Ureter (tissue), 1 donor: ENCODE measurements around the gene OR1K1. TPM values are rescaled to one million over a fixed set of nuclear protein-coding genes. Genes with fewer than 3 reads are reported as not detected.
"Not testable (repeated sequence)": the region's sequence is repeated elsewhere in the genome, so short reads cannot be mapped to it uniquely, and the experiment has no call there.

Source experiments
- DNase-seq: peaks from one replicate; pipeline ENCODE4 v3.0.0-alpha.2; 2020; ENCODE audit warnings: low spot score
- total RNA-seq: library from RNA; stranded (reverse); gene quantifications from one replicate; pipeline ENCODE4 v1.2.4, GENCODE V29; 2023
- donor health status: DM: yes; HTN: yes; CAD: no.

OR1K1 gene
- total RNA-seq, 1 donor from 2014 or later = not detected

DNA sequence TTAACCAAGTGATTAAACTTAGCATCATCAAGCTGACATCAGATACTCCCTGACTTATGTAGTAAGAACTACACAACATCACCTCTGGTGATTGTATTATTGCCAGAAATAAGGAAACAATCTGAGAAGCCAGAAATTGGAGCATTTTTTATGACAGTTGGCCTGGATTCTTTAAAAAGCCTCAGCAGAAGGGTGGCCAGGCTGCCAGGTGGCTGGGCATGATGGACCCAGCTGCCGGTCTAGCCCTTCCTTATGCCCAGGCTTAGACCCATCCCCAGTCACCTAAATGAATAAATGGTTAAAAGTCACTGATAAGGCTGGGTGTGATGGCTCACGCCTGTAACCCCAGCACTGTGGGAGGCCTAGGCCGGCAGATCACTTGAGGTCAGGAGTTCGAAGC lies 12.8 kb downstream of the OR1K1 start:
- DNase-seq = no peak

DNA sequence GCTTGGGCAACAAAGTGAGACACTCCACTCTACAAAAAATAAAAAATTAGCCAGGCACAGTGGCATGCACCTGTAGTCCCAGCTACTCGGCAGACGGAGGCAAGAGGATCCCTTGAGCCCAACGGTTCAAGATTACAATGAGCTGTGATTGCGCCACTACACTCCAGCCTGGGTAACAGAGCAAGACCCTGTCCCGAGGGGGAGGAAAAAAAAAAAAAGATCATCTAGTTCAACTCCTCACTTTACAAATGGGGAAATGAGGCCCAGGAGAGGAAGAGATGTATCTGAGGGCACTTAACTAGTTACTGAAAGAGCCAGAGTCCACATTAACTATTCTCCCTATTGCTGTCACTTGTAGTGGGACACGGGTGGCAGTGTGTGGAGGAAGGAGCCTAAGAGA lies 14.6 kb downstream of the OR1K1 start:
- no peak for DNase-seq

DNA sequence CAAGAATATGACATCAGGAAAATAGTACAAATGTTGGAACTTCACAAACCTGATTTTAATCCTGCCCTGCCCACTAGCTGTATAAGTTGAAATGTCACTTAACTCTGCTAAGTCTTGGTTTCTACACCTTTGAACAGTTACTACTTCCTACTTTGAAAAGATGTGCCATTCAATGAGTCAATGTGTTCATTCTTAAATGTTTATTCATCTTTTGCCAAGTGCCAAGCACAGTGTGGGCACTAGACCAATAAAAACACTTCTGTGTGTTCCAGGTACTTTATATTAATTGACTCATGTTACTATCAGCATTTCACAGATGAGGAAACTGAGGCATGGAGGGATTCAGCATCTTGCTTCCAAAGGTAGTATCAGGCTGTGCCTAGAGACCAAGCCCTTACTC lies 15.6 kb downstream of the OR1K1 start:
- no peak for DNase-seq

DNA sequence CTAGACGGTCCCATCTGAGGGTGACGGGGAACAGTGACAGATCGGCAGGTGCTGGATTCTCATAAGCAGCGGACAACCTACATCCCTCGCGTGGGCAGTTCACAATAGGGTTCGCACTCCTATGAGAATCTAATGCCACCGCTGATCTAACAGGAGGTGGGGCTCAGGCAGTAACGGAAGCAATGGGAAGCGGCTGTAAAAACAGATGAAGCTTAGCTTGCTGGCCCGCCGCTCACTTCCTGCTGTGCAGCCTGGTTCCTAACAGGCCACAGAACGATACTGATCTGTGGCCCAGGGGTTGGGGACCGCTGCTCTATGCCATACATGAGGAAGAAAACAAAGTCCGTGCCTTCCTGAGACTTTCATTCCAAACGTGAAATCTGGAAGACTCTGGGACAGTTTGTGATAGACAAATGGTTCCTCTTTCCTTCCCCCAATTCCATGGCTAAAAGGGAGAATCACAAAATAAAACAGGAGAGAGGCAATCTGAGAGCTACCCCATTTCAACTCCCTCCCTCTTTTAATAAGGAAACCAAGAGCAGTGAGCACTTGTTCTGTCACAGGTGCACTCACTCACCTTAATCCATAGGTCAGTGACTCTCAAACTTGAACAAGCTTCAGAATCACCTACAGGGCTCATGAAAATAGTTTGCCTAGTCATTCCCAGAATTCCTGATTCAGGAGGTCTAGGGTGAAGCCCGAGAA lies 16.4 kb downstream of the OR1K1 start:
- no peak for DNase-seq

DNA sequence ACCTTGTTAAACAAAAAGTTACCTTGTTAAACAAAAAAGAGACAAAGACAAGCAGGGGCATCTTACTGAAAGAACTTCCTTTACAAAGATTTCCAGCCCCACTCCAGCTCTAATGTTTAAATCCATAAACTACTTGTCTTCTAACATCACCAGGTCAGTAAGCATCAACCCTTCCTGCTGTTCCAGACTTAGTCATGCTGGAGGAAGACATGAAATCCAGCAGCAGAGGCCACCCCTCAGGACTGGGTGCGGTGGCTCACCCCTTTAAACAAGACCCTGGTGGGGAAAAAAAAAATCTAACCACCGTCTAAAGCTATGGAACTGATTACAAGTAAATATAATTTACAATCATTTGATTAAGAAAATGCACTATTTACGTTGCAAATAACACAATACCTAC lies 19.4 kb downstream of the OR1K1 start:
- no peak for DNase-seq

DNA sequence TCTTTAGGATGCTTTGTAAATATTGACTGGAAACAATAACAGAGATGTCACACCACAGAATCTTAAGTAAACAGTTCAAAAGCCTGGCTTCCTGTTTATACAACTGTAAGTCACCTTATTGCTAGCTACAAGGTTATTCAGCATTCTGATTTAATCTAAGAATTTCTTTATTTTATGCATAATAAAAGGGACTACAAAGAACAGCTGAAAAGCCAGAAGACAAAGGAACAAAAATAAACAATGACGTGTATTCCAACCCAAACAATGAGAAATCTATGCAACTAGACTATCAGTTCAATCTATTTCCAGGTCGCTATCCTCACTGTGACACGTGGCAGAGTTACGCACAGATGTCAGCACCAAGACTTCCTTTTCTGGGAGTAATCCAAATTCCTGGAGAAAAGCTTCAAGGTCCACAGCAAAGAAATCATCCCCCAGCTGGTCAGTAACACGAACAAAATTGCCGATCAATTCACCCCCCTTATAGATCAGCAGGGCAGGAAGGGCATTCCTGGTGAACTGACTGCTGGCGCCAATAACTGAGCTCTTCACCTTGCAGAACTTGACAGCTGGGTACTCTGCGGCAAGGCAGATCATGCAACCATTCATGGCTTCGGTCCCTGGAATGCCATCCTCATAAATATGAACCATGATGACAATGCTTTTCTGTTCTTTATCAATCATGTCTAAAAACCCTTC lies 20.0 kb downstream of the OR1K1 start:
- no peak for DNase-seq

DNA sequence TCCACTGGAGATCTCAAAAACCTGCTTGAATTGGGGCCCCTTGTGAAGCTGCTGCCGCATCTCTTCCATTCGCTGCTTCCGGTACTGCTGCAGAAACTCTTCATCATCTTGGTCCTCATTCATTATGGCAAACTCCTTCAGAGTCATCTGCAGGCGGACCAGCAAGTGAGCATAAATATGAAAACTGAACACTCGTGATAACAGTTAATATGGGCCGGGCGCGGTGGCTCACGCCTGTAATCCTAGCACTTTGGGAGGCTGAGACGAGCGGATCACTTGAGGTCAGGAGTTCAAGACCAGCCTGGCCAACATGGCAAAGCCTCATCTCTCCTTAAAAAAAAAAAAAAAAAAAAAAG lies 20.5 kb downstream of the OR1K1 start:
- no peak for DNase-seq

DNA sequence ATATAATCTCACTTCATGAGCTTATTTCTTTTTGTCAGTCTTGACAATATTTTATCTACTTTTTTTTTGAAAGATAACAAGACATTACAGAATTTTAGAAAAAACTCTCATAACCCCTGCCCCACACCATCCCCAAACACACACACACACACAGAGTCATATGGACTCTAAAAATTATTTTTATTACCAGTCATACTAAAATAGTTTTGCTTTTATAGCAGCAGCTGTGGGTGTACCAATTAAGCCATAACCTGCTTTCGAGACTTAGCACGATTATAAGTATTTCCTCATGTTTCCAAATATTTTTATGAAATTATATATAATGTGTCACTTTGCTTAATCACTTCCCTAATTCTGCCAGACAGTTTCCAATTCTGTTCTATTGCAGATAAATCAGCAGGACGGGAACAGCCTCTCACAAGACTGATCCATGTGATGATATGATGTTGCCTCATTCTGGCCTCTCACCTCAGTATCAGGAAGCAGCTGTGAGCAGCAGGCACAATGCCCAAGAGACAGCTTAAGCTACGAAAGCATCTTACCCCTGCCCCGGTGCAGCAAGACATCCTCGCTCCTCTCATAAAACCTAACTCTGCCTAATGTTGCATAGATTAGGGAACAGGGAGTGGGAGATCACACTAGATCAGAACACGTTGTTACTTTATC lies 21.5 kb downstream of the OR1K1 start:
- DNase-seq = no peak

DNA sequence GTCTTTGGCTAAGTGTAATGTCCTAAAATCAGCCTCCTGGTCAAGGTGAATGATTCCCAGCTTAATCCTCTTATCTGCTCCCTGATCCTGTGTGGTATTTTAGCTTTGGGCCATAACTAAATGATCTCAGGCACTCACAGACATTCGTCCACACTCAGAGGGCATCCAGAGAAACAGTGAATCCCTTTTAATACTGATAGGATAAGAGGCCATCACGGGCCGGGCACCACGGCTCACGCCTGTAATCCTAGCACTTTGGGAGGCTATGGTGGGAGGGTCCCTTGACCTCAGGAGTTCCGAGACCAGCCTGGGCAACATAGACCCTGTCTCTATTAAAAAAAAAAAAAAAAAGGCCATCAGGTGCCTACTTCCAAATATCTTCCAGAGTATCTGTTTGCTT lies 22.1 kb downstream of the OR1K1 start:
- DNase-seq = no peak

DNA sequence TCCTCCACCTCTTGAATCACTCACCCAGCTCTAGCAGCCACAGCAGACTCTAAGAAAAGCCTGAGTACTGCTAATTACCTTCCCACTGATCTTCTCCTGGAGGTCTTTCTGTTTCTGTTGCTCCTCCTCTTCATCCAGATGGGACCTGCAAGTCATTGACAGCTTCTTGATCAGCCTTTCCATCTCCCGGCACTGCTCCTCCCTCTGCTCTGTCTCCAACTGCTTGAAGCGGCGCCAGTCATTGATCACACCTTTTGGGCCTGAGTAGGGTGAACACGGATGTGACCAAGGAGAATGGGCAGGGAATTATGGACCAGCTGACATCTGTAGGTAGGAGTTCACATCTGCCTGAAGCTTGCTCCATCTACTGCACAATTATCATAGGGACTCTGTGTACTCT lies 23.0 kb downstream of the OR1K1 start:
- DNase-seq = no peak

DNA sequence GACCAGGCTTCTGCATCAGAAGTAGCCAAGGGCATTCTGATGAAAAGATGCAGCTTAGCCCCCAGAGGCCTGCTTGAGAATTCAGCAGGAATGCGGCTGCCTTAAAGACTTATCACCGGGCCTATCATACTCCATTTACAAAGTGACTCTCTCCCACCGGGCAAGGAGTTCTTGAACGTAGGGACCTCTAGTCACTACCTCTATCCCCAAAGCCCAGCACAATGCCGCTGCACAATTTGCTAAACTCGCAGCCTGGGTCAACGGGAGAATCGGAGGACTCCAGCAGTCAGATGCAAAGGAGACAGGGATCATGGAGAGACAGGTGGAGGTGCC lies 27.8 kb downstream of the OR1K1 start:
- no peak for DNase-seq

DNA sequence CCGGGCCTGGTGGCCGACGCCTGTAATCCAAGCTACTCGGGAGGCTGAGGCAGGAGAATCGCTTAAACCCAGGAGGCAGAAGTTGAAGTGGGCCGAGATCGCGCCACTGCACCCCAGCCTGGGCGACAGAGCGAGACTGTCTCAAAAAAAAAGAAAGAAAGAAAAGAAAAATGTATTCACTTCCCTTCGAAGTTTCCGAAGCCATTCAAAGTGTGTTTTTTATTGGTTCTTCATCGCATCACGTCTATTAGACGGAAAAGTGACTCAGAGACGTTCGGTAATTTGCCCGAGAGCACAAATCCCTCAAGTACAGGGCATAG lies 29.0 kb downstream of the OR1K1 start:
- not testable (repeated sequence) for DNase-seq

DNA sequence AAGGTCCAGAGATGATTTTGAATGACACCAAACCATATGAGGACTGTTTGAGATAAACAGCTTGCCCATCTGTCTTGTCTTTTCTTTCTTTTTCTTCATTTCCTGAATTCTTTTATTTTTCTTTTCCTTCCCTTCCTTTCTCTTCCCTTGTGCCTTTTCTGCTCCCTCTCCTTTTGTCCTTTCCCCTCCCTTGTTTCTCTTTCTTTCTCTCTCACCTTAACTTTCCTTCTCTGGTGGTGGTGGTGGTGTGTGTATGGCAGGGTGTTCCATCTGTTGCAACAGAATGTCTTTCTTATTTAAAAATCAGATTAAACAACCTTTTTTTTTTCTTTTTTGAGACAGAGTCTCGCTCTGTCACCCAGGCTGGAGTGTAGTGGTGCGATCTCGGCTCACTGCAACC lies 32.3 kb downstream of the OR1K1 start:
- no peak for DNase-seq

DNA sequence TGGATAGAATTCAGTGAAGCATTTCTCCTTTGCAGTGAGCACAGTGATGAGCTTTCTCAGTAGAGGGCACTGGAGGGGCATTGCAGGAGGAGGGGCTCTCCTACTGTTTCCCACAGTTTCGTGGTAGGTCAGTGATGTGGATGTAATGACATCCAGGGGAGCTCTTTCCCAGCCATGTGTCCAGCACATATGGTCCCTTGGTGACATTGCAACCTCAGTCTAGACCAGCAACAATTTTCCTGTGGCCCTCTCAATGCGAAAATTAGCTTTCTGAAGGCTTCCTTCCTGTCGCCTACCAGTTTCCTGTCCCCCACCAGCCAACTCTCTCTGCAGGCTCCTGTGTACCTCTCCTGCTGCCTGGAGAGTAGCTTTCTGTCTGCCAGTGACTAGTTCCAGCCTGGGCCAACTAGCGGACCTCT lies 35.4 kb downstream of the OR1K1 start:
- no peak for DNase-seq

DNA sequence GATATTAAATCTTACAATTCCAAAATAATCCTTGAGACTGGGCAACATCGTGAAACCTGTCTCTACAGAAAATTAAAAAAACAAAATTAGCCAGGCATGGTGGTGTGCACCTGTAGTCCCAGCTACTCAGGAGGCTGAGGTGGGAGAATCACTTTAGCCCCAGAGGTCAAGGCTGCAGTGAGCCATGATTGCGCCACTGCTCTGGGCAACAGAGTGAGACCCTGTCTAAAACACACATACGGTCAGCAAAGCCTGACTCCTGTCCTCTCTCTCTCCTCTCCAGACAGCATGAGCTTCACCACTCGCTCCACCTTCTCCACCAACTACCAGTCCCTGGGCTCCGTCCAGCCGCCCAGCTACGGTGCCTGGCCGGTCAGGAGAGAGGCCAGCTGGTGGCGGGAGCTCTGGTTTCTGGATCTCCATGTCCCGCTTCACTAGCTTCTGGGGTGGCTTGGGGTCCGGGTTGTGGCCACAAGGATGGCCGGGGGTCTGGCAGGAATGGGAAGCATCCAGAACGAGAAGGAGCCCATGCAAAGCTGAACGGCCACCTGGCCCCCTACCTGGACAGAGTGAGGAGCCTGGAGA lies 37.4 kb downstream of the OR1K1 start:
- DNase-seq = no peak

DNA sequence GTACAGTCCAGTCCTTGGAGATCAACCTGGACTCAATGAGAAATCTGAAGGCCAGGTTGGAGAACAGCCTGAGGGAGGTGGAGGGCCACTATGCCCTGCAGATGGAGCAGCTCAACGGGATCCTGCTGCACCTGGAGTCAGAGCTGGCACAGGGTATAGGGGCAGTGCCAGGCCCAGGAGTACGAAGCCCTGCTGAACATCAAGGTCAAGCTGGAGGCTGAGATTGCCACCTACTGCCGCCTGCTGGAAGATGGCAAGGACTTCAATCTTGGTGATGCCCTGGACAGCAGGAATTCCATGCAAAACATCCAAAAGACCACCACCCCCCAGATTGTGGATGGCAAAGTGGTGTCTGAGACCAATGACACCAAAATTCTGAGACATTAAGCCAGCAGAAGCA lies 38.5 kb downstream of the OR1K1 start:
- not testable (repeated sequence) for DNase-seq

DNA sequence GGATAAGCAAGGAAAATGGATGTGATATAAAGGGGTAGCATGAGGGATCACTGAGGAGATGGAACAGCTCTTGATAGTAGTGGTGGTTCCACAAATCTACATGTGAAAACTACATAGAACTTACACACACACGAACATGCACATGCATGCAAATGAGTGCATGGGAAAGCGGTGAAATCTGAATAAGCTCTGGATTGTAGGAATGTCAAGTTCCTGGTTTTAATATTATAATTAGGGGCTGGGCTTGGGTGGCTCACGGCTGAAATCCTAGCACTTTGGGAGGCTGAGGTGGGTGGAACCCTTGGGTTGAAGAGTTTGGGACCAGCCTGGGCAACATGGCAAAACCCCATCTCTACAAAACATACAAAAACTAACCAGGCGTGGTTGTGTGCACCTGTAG lies 41.6 kb downstream of the OR1K1 start:
- DNase-seq = no peak

DNA sequence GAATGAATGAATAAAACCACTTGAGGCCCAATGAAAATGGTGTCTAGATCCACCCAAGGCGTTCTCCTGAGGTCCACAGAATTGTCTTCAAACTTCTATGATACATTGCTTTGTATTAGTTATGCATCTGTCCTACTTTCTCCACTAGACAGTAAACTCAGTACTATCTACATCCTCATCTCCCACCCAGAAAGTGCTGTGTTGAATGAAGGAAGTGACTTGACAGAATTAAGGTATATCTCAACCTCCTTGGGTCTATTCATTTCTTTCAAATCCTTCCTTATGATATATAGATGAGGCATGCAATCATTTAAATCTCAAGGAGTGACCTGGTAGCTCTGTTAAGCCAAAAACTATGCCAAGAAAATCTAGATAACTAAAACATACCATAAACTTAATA lies 44.2 kb downstream of the OR1K1 start:
- DNase-seq = no peak

DNA sequence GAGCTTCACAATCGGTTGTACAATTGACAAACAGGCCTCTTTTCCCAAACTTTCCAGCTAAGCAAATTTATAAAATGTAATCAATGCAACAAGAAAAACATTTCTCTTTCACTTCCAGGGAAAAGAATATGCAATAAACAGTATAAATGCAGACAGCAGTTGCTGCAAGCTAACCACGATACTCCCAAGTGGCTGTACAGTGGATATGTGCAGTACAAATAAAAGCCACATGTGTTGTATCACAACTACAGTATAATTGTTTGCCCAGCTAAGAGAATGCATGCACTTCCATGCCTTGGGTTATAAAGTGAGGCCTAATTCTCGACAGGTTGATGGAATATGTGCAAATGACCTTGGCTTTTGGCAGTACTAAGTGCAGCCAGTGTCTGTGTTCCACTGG lies 45.2 kb downstream of the OR1K1 start:
- no peak for DNase-seq

DNA sequence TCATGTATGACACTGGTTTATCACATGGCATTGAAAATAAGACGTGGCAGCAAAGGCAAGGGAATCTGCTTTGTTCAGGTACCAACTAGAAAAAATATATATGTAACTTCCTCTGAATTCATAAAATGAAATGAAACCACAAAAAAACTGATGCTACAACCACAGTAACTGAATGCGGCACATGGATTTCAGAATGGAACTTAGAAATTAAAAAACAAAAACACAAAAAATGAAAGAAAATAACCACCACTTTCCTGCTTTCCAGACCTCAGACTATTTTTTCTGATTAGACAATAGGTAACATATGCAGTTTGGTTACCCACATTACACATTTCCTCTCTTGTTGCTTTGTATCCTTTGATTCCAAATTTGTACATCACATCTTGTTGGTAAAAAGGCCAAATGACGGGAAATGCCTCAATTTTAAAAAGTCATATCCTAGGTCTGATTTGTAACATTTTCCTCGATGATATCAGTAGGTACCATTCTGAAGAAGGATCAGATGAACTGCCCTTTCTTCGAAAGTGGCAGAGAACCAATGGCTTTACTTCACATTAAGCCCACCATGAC lies 46.5 kb downstream of the OR1K1 start:
- no peak for DNase-seq

DNA sequence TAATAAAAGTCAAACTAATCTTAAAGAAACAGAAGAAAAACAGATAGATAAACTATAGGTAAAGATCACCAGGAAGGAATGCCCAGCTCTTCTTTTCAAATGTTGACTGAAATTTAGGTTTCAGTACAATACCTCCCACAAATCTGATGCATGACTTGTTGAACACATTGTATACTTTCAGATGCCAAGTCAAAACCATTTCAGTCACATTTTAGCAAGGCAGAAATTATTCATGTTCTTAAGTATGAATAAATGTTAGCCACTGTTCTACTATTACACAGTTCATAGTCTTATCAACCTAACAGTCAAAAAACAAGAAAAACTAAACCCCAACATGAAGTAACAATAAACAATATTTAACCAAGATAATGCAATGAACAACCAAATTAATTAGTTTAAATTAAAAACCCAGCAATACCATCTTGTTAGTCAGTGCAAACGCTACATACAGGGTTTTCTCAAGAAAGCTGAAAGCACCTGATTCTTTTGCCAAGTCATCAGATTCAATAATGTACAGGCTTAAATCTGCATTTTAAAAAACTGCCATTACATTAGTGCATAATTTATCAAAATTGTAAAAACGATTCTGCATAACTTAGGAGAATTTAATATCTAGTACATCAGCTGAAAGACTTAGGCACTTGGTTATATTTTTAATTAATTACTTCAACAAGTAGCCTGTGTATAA lies 48.5 kb downstream of the OR1K1 start:
- DNase-seq = no peak
